ENCODE data around the gene STOML2. TPM values are rescaled to one million over a fixed set of nuclear protein-coding genes. Genes with fewer than 3 reads are reported as not detected.

STOML2 gene
- total and polyA plus RNA-seq, 2 donors (not counting 3 experiments of a cell fraction or from before 2014, with no cell fraction given): 144 to 187 TPM

- peak overlapping the region; percentile 79 to 97 (median 96) for H3K4me3 ChIP-seq (replicated peaks in 1 of 3; ENCODE audit: insufficient read depth in 1 of 3, low read depth in 1 of 3, low read length in 3 of 3)
- no peaks in the 10 kb centered on the region for H3K9me3 ChIP-seq (replicated peaks; ENCODE audit: control insufficient read depth, insufficient read depth, low read length)
- ChIA-PET CTCF (interaction anchor here (0.6 to 2.6 kb wide), 10 partner anchors 9 to 1792 kb away, joined by 3 to 18 read pairs (median 7); partner anchors contain the start of genes FANCG and PIGO), POLR2A (interaction anchor here (0.6 to 1.9 kb wide), 9 partner anchors 8 to 45 kb away, joined by 3 to 12 read pairs (median 5); partner anchors contain the start of genes ATOSB, FANCG, PIGO and STOML2)
- peak overlapping the region; percentile 98 for H3K4me2 ChIP-seq (ENCODE audit: insufficient read depth, low read length)
- H3K79me2 ChIP-seq (ENCODE audit: control insufficient read depth, insufficient read depth, low read length): peaks cover 59% of the 10 kb centered on the region
- peaks cover 29% of the 10 kb centered on the region for H3K4me1 ChIP-seq (ENCODE audit: control insufficient read depth, extremely low read depth, insufficient read depth, low read length)
- H3K27ac ChIP-seq (ENCODE audit: insufficient read depth, low read depth, low read length): peak overlapping the region; percentile 95
- H3K9ac ChIP-seq (replicated peaks; ENCODE audit: extremely low read depth, insufficient read depth, low read length): peak overlapping the region; percentile 99
- H3K27me3 ChIP-seq (ENCODE audit: control insufficient read depth in 2 of 2, insufficient read depth in 2 of 2, low read length in 2 of 2): no peaks in the 10 kb centered on the region
- intact Hi-C loops (cut with micrococcal nuclease) (loop anchor here (2.0 kb wide), 1 partner anchor 82 kb away; the partner anchor contains the start of gene DNAJB5), dilution Hi-C loops (cut with MboI; ENCODE audit: extremely low pct_ligation_motif_present, low sequenced_read_pairs) (no loop called here)
- peak; percentile 24 for DNase-seq (ENCODE audit: low read depth, low spot score)
- peaks cover 20 to 24% of the 10 kb centered on the region in 2 experiments for H3K36me3 ChIP-seq (ENCODE audit: control insufficient read depth in 2 of 2, extremely low read depth in 1 of 2, insufficient read depth in 2 of 2, low read length in 2 of 2)
- TF ChIP-seq EZH2 (IDR thresholded peaks at IDR 0.05; ENCODE audit: borderline replicate concordance, low read depth, low read length, severe bottlenecking) (no peak), POLR2A (IDR thresholded peaks at IDR 0.05; ENCODE audit: low read depth, low read length) (no peak), JUN (IDR thresholded peaks at IDR 0.05; ENCODE audit: borderline replicate concordance, insufficient read depth, insufficient read length, low read depth) (no peak)
- TSS peak; percentile 27 for BruUV-seq (replicated peaks)
- peak; percentile 76 for FAIRE-seq
- H2AFZ ChIP-seq (ENCODE audit: low read depth, low read length): no peak overlapping the region
- H4K20me1 ChIP-seq (replicated peaks; ENCODE audit: control insufficient read depth, extremely low read depth, insufficient read depth, low read length): peaks cover 13% of the 10 kb centered on the region
- H3K9me1 ChIP-seq (replicated peaks; ENCODE audit: control insufficient read depth, extremely low read depth, insufficient read depth, low read length): no peaks in the 10 kb centered on the region
Measured at GRCh38 chr9:35070823-35071813, 31.8 kb downstream of the STOML2 start.

GRCh38 chr9:35069020-35069419 is 33.9 kb downstream of the STOML2 start:
- Histone ChIP-seq H3K27ac (ENCODE audit: insufficient read depth, low read depth, low read length) (no peak overlapping the region), H3K9me1 (replicated peaks; ENCODE audit: control insufficient read depth, extremely low read depth, insufficient read depth, low read length) (no peaks in the 10 kb centered on the region), H3K79me2 (ENCODE audit: control insufficient read depth, insufficient read depth, low read length) (peaks cover 67% of the 10 kb centered on the region), H3K9me3 (replicated peaks; ENCODE audit: control insufficient read depth, insufficient read depth, low read length) (no peaks in the 10 kb centered on the region), H2AFZ (ENCODE audit: low read depth, low read length) (no peak overlapping the region), H4K20me1 (replicated peaks; ENCODE audit: control insufficient read depth, extremely low read depth, insufficient read depth, low read length) (peaks cover 16% of the 10 kb centered on the region), H3K36me3 (ENCODE audit: control insufficient read depth in 2 of 2, extremely low read depth in 1 of 2, insufficient read depth in 2 of 2, low read length in 2 of 2) (peaks cover 27 to 30% of the 10 kb centered on the region in 2 experiments), H3K27me3 (ENCODE audit: control insufficient read depth in 2 of 2, insufficient read depth in 2 of 2, low read length in 2 of 2) (no peaks in the 10 kb centered on the region), H3K9ac (replicated peaks; ENCODE audit: extremely low read depth, insufficient read depth, low read length) (no peak overlapping the region), H3K4me1 (ENCODE audit: control insufficient read depth, extremely low read depth, insufficient read depth, low read length) (peaks cover 29% of the 10 kb centered on the region), H3K4me2 (ENCODE audit: insufficient read depth, low read length) (peak overlapping the region; percentile 17), H3K4me3 (replicated peaks in 1 of 3; ENCODE audit: insufficient read depth in 1 of 3, low read depth in 1 of 3, low read length in 3 of 3) (no peak overlapping the region)
- ChIA-PET CTCF (interaction anchor here (0.9 kb wide), 1 partner anchor 85 kb away, joined by 4 read pairs; no protein-coding TSS in a partner anchor), POLR2A (interaction anchor here (0.6 to 0.7 kb wide), 3 partner anchors 36 to 299 kb away, joined by 3 to 15 read pairs (median 3); no protein-coding TSS in a partner anchor)
- TF ChIP-seq JUN (IDR thresholded peaks at IDR 0.05; ENCODE audit: borderline replicate concordance, insufficient read depth, insufficient read length, low read depth) (no peak), GATA2 (IDR thresholded peaks at IDR 0.05; ENCODE audit: insufficient read depth, insufficient read length, low read depth, low read length) (no peak), FOS (IDR thresholded peaks at IDR 0.05; ENCODE audit: borderline replicate concordance, insufficient read depth, low read length) (no peak), MYC (IDR thresholded peaks at IDR 0.05; ENCODE audit: low read depth, low read length) (no peak), MAX (IDR thresholded peaks at IDR 0.05; ENCODE audit: insufficient read depth, insufficient read length) (no peak), EZH2 (IDR thresholded peaks at IDR 0.05; ENCODE audit: borderline replicate concordance, low read depth, low read length, severe bottlenecking) (no peak), POLR2A (IDR thresholded peaks at IDR 0.05; ENCODE audit: low read depth, low read length) (no peak), POLR2AphosphoS5 (IDR thresholded peaks at IDR 0.05; ENCODE audit: insufficient read depth, low read depth, low read length) (no peak)
- TF ChIP-seq, protein P1, sequence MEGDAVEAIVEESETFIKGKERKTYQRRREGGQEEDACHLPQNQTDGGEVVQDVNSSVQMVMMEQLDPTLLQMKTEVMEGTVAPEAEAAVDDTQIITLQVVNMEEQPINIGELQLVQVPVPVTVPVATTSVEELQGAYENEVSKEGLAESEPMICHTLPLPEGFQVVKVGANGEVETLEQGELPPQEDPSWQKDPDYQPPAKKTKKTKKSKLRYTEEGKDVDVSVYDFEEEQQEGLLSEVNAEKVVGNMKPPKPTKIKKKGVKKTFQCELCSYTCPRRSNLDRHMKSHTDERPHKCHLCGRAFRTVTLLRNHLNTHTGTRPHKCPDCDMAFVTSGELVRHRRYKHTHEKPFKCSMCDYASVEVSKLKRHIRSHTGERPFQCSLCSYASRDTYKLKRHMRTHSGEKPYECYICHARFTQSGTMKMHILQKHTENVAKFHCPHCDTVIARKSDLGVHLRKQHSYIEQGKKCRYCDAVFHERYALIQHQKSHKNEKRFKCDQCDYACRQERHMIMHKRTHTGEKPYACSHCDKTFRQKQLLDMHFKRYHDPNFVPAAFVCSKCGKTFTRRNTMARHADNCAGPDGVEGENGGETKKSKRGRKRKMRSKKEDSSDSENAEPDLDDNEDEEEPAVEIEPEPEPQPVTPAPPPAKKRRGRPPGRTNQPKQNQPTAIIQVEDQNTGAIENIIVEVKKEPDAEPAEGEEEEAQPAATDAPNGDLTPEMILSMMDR (IDR thresholded peaks at IDR 0.05; ENCODE audit: extremely low read depth in 1 of 2, insufficient read depth in 1 of 2, low read depth in 1 of 2, low read length in 2 of 2): no peak
- DNase-seq (ENCODE audit: low read depth, low spot score): no peak
- BruUV-seq (replicated peaks): no TSS peak
- FAIRE-seq: peak; percentile 24
- dilution Hi-C loops (cut with MboI; ENCODE audit: extremely low pct_ligation_motif_present, low sequenced_read_pairs): no loop called here
- intact Hi-C loops (cut with micrococcal nuclease): no loop called here

Measured in endothelial cell of umbilical vein (primary cell).